A673 (cell line): Measurements from ENCODE around the gene LRP1. TPM values are rescaled to one million over a fixed set of nuclear protein-coding genes. Genes with fewer than 3 reads are reported as not detected.

Experiments
- BruUV-seq: library from RNA; stranded (reverse); fragments of 400-500 nt; replicated peaks from 2 replicates; lab custom pipeline; 2021; lab: Mats Ljungman, UMichigan
- CTCF ChIA-PET: fragments of 300-600 bp; sonication (Branson Sonifier 250); formaldehyde crosslinking; loops from one replicate; lab custom pipeline; 2022; ENCODE audit warnings: antibody characterized with exemption; lab: Charles Lee
- POLR2A ChIA-PET: fragments of 300-600 bp; sonication (Branson Sonifier 250); formaldehyde crosslinking; loops from one replicate; lab custom pipeline; 2022; ENCODE audit warnings: antibody characterized with exemption; ENCODE audit not compliant: low non-redundant PET; lab: Charles Lee
- DNase-seq: peaks from one replicate; pipeline ENCODE4 v3.0.0-alpha.2; 2015; ENCODE audit warnings: low spot score
- H3K27ac ChIP-seq: fragments of 200-600 bp; sonication (generic); 2 replicates; pipeline ENCODE4 v1.5.1; 2016; ENCODE audit warnings: mixed run types, low read depth, mild to moderate bottlenecking, mixed read lengths, antibody characterized with exemption, low read length; ENCODE audit not compliant: poor library complexity, severe bottlenecking
- H3K27me3 ChIP-seq: fragments of 200-600 bp; sonication (generic); replicated peaks from 2 replicates; pipeline ENCODE4 v1.6.1; 2017; ENCODE audit warnings: mixed run types, low read depth, mild to moderate bottlenecking, mixed read lengths, antibody characterized with exemption, low read length; ENCODE audit not compliant: insufficient read depth, poor library complexity
- H3K36me3 ChIP-seq: fragments of 200-600 bp; sonication (generic); 2 replicates; pipeline ENCODE4 v1.6.1; 2016; ENCODE audit warnings: mixed run types, mild to moderate bottlenecking, mixed read lengths, antibody characterized with exemption, low read length; ENCODE audit not compliant: insufficient read depth, poor library complexity, severe bottlenecking
- H3K4me1 ChIP-seq: fragments of 200-600 bp; sonication (generic); 2 replicates; pipeline ENCODE4 v1.6.1; 2017; ENCODE audit warnings: mixed run types, mild to moderate bottlenecking, mixed read lengths, antibody characterized with exemption, low read length; ENCODE audit not compliant: insufficient read depth, poor library complexity, severe bottlenecking
- H3K4me3 ChIP-seq: fragments of 200-600 bp; sonication (generic); 2 replicates; pipeline ENCODE4 v1.5.1; 2016; ENCODE audit warnings: low read depth, mixed run types, mild to moderate bottlenecking, mixed read lengths, low read length; ENCODE audit not compliant: poor library complexity, severe bottlenecking
- H3K9me3 ChIP-seq: fragments of 200-600 bp; sonication (generic); 2 replicates; pipeline ENCODE4 v1.6.1; 2016; ENCODE audit warnings: mixed run types, low read depth, mild to moderate bottlenecking, mixed read lengths, antibody characterized with exemption, low read length; ENCODE audit not compliant: poor library complexity, severe bottlenecking
- CTCF ChIP-seq: fragments of 300-800, 200-600 bp; sonication (generic); conservative IDR thresholded peaks from 2 replicates; pipeline ENCODE4 v1.5.1; 2017; ENCODE audit warnings: low read depth, mild to moderate bottlenecking, antibody characterized with exemption, low read length, moderate library complexity, mixed read lengths
- EZH2 ChIP-seq: fragments of 200-600 bp; sonication (generic); IDR thresholded peaks from 2 replicates; pipeline ENCODE4 v1.6.1; 2017; ENCODE audit warnings: borderline replicate concordance, low read depth, mild to moderate bottlenecking, mixed read lengths, antibody characterized with exemption, low read length; ENCODE audit not compliant: poor library complexity, severe bottlenecking
- intact Hi-C: fragments of 100-400 bp; cut with micrococcal nuclease; formaldehyde crosslinking; loops from one replicate; pipeline ENCODE4 v1.10.0; 2022; ENCODE audit not compliant: unreplicated experiment
- total RNA-seq: library from RNA; stranded (reverse); gene quantifications from 2 replicates; pipeline ENCODE4 v1.2.3, GENCODE V29; 2021

Gene LRP1
- total RNA-seq, 1 experiment from 2014 or later = 31.0 TPM

- Histone ChIP-seq H3K9me3 (no peaks in the 10 kb centered on the region), H3K4me1 (no peaks in the 10 kb centered on the region), H3K4me3 (no peak overlapping the region), H3K27ac (no peak overlapping the region), H3K27me3 (no peaks in the 10 kb centered on the region), H3K36me3 (peaks cover 22% of the 10 kb centered on the region)
- no TSS peak for BruUV-seq
- no peak for DNase-seq
- TF ChIP-seq CTCF = no peak
- no peak for TF ChIP-seq EZH2
- ChIA-PET CTCF (no interaction called here), POLR2A (no interaction called here)
- intact Hi-C loops = no loop called here
Observed at GRCh38 chr12:57141249-57141648, 13.0 kb downstream of the LRP1 start.

GRCh38 chr12:57142121-57142520 lies 13.8 kb downstream of the LRP1 start:
- peaks cover 22% of the 10 kb centered on the region for H3K36me3 ChIP-seq
- no peaks in the 10 kb centered on the region for H3K4me1 ChIP-seq
- no peaks in the 10 kb centered on the region for H3K9me3 ChIP-seq
- no peak overlapping the region for H3K27ac ChIP-seq
- H3K4me3 ChIP-seq = no peak overlapping the region
- ChIA-PET CTCF (interaction anchor here (0.6 kb wide), 1 partner anchor 40 kb away, joined by 12 read pairs; no protein-coding TSS in a partner anchor), POLR2A (no interaction called here)
- DNase-seq = no peak
- intact Hi-C loops = no loop called here
- H3K27me3 ChIP-seq = no peaks in the 10 kb centered on the region
- no TSS peak for BruUV-seq
- TF ChIP-seq EZH2 = no peak
- TF ChIP-seq CTCF = no peak

GRCh38 chr12:57142727-57143126 lies 14.4 kb downstream of the LRP1 start:
- CTCF ChIA-PET = no interaction called here
- H3K27ac ChIP-seq = no peak overlapping the region
- POLR2A ChIA-PET = no interaction called here
- H3K27me3 ChIP-seq = no peaks in the 10 kb centered on the region
- DNase-seq = no peak
- intact Hi-C loops = no loop called here
- no peaks in the 10 kb centered on the region for H3K4me1 ChIP-seq
- no peaks in the 10 kb centered on the region for H3K9me3 ChIP-seq
- no TSS peak for BruUV-seq
- H3K36me3 ChIP-seq = peaks cover 22% of the 10 kb centered on the region
- no peak for TF ChIP-seq EZH2
- TF ChIP-seq CTCF = no peak
- H3K4me3 ChIP-seq = no peak overlapping the region
